Measurements from ENCODE around the gene SESN2. TPM values are rescaled to one million over a fixed set of nuclear protein-coding genes. Genes with fewer than 3 reads are reported as not detected.

Gene SESN2
- polyA plus RNA-seq, 1 experiment: 53.4 TPM

- H3K4me3 ChIP-seq (ENCODE audit: low read depth, low read length): peak overlapping the region; percentile 42
- H3K27me3 ChIP-seq (ENCODE audit: control insufficient read depth, insufficient read depth, low read length): no peaks in the 10 kb centered on the region
- CTCF ChIA-PET: no interaction called here
- H3K36me3 ChIP-seq (ENCODE audit: control insufficient read depth, insufficient read depth, low read length): no peaks in the 10 kb centered on the region
- no peak for DNase-seq (ENCODE audit: low read depth)
- no peak for TF ChIP-seq CTCF (IDR thresholded peaks at IDR 0.05; ENCODE audit: insufficient read depth, low read depth, low read length)
- POLR2A ChIA-PET: no interaction called here
Measured at GRCh38 chr1:28246427-28246832, 12.9 kb upstream of the SESN2 start.

GRCh38 chr1:28247612-28248272 lies 11.6 kb upstream of the SESN2 start:
- ChIA-PET CTCF (interaction anchor here (0.5 to 3.5 kb wide), 22 partner anchors 10 to 511 kb away, joined by 3 to 28 read pairs (median 6); partner anchors contain the start of genes PHACTR4 and SESN2), POLR2A (interaction anchor here (0.5 kb wide), 1 partner anchor 269 kb away, joined by 17 read pairs; no protein-coding TSS in a partner anchor)
- Histone ChIP-seq H3K4me3 (ENCODE audit: low read depth, low read length) (peak overlapping the region; percentile 22), H3K36me3 (ENCODE audit: control insufficient read depth, insufficient read depth, low read length) (no peaks in the 10 kb centered on the region), H3K27me3 (ENCODE audit: control insufficient read depth, insufficient read depth, low read length) (no peaks in the 10 kb centered on the region)
- no peak for DNase-seq (ENCODE audit: low read depth)
- TF ChIP-seq CTCF (IDR thresholded peaks at IDR 0.05; ENCODE audit: insufficient read depth, low read depth, low read length): no peak

- Histone ChIP-seq H3K36me3 (ENCODE audit: control insufficient read depth, insufficient read depth, low read length) (no peaks in the 10 kb centered on the region), H3K4me3 (ENCODE audit: low read depth, low read length) (no peak overlapping the region), H3K27me3 (ENCODE audit: control insufficient read depth, insufficient read depth, low read length) (no peaks in the 10 kb centered on the region)
- POLR2A ChIA-PET: interaction anchor here (0.5 to 1.0 kb wide), 2 partner anchors 257 to 264 kb away, joined by 3 read pairs; partner anchors contain the start of gene RCC1
- TF ChIP-seq CTCF (IDR thresholded peaks at IDR 0.05; ENCODE audit: insufficient read depth, low read depth, low read length): peak; percentile 97
- CTCF ChIA-PET: interaction anchor here (0.5 to 3.5 kb wide), 39 partner anchors 9 to 1254 kb away, joined by 3 to 28 read pairs (median 3); partner anchors contain the start of genes DNAJC8, MED18, PHACTR4 and SESN2
- no peak for DNase-seq (ENCODE audit: low read depth)
Measured at GRCh38 chr1:28248273-28249012, 10.9 kb upstream of the SESN2 start.

GRCh38 chr1:28249013-28249865 lies 10.1 kb upstream of the SESN2 start:
- no peak for TF ChIP-seq CTCF (IDR thresholded peaks at IDR 0.05; ENCODE audit: insufficient read depth, low read depth, low read length)
- POLR2A ChIA-PET: interaction anchor here (0.5 to 1.0 kb wide), 3 partner anchors 256 to 263 kb away, joined by 3 to 4 read pairs (median 3); partner anchors contain the start of gene RCC1
- H3K36me3 ChIP-seq (ENCODE audit: control insufficient read depth, insufficient read depth, low read length): no peaks in the 10 kb centered on the region
- CTCF ChIA-PET: interaction anchor here (0.6 to 3.5 kb wide), 37 partner anchors 8 to 1255 kb away, joined by 3 to 28 read pairs (median 4); partner anchors contain the start of genes DNAJC8, MED18, PHACTR4 and SESN2
- DNase-seq (ENCODE audit: low read depth): no peak
- H3K4me3 ChIP-seq (ENCODE audit: low read depth, low read length): no peak overlapping the region
- no peaks in the 10 kb centered on the region for H3K27me3 ChIP-seq (ENCODE audit: control insufficient read depth, insufficient read depth, low read length)

All from BJ (cell line).